B cell (primary cell): ENCODE results near the gene FHIT. TPM values are rescaled to one million over a fixed set of nuclear protein-coding genes. Genes with fewer than 3 reads are reported as not detected.

Experiments used
- ATAC-seq: fragments of 200-7000 bp; cut with Tn5 transposase; one replicate; pipeline ENCODE4 v1.10.0; 2021; ENCODE audit warnings: low read depth, mild to moderate bottlenecking, moderate number of reproducible peaks, moderate library complexity
- CTCF ChIA-PET: fragments of 350-600 bp; sonication (Branson Sonifier 250); formaldehyde crosslinking; loops from one replicate; lab custom pipeline; 2021; ENCODE audit warnings: antibody characterized with exemption, inconsistent platforms; lab: Charles Lee
- POLR2A ChIA-PET: fragments of 350-600 bp; sonication (Branson Sonifier 250); formaldehyde crosslinking; loops from one replicate; lab custom pipeline; 2021; ENCODE audit warnings: antibody characterized with exemption; lab: Charles Lee
- DNase-seq: peaks from one replicate; pipeline ENCODE4 v3.0.0; 2013
- H2AFZ ChIP-seq: 2 replicates; pipeline ENCODE4 v1.6.1; 2012; ENCODE audit warnings: mild to moderate bottlenecking, low read depth, low read length; ENCODE audit not compliant: insufficient read depth, poor library complexity, severe bottlenecking
- H3K27ac ChIP-seq, 2 donors: 1 replicate in 1 of 2; 2 replicates in 1 of 2; pipeline ENCODE4 v1.5.1; 2012 to 2013; ENCODE audit warnings: low read length in 2 of 2, mild to moderate bottlenecking in 2 of 2, moderate library complexity in 1 of 2
- H3K27me3 ChIP-seq, 4 experiments: fragments of 200-600 bp in 1 of 4; sonication (generic) in 1 of 4; replicated peaks in 1 of 4; 1 replicate in 2 of 4; 2 replicates in 2 of 4; pipeline versions ENCODE4 v1.6.1 to v1.7.0; 2013 to 2016; ENCODE audit warnings: low read length in 3 of 4, mild to moderate bottlenecking in 2 of 4, mixed read lengths in 1 of 4, moderate library complexity in 1 of 4; ENCODE audit not compliant: insufficient read depth in 4 of 4, control insufficient read depth in 3 of 4; ENCODE audit errors: control extremely low read depth in 1 of 4
- H3K36me3 ChIP-seq, 2 experiments: replicated peaks in 1 of 2; 1 replicate in 1 of 2; 2 replicates in 1 of 2; pipeline versions ENCODE4 v1.6.1 to v1.7.1; 2013; ENCODE audit warnings: low read length in 1 of 2; ENCODE audit not compliant: insufficient read depth in 2 of 2, control insufficient read depth in 1 of 2; ENCODE audit errors: control extremely low read depth in 1 of 2, extremely low read depth in 1 of 2
- H3K4me1 ChIP-seq, 2 donors: fragments of 200-600 bp in 1 of 2; sonication (generic) in 1 of 2; 1 replicate in 1 of 2; 2 replicates in 1 of 2; pipeline versions ENCODE4 v1.5.1 to v1.6.1; 2013 to 2017; ENCODE audit warnings: low read length in 2 of 2; ENCODE audit not compliant: control insufficient read depth in 2 of 2, insufficient read depth in 2 of 2
- H3K4me2 ChIP-seq: replicated peaks from 2 replicates; pipeline ENCODE3; 2012; ENCODE audit warnings: mild to moderate bottlenecking, low read depth, low read length; ENCODE audit not compliant: poor library complexity, severe bottlenecking
- H3K4me3 ChIP-seq, 5 experiments: fragments of 200-600 bp in 1 of 5; sonication (generic) in 1 of 5; 1 replicate in 3 of 5; 2 replicates in 2 of 5; pipeline versions ENCODE4 v1.5.1 to v1.7.0; 2011 to 2016; ENCODE audit warnings: low read length in 4 of 5, mild to moderate bottlenecking in 4 of 5, low read depth in 2 of 5, control low read depth in 1 of 5, moderate library complexity in 1 of 5; ENCODE audit not compliant: insufficient read depth in 1 of 5; ENCODE audit errors: control extremely low read depth in 1 of 5, extremely low read depth in 1 of 5
- H3K79me2 ChIP-seq: fragments of 200-600 bp; sonication (generic); one replicate; pipeline ENCODE4 v1.6.0; 2016; ENCODE audit warnings: low read length; ENCODE audit not compliant: control insufficient read depth, insufficient read depth
- H3K9ac ChIP-seq: fragments of 200-600 bp; sonication (generic); 2 replicates; pipeline ENCODE4 v1.6.1; 2017; ENCODE audit warnings: mild to moderate bottlenecking, low read length, moderate library complexity
- H3K9me3 ChIP-seq, 3 donors: one replicate each; pipeline versions ENCODE4 v1.6.1 to v1.7.1; 2013; ENCODE audit warnings: low read length in 2 of 3; ENCODE audit not compliant: control insufficient read depth in 2 of 3, insufficient read depth in 1 of 3; ENCODE audit errors: control extremely low read depth in 1 of 3
- H4K20me1 ChIP-seq: 2 replicates; pipeline ENCODE4 v1.6.0; 2012; ENCODE audit warnings: mild to moderate bottlenecking, low read length; ENCODE audit not compliant: insufficient read depth, control insufficient read depth, poor library complexity, severe bottlenecking
- H3K27ac Mint-ChIP-seq: one replicate; pipeline ENCODE4 v1.8.0; 2021; ENCODE audit warnings: mixed read lengths
- H3K27me3 Mint-ChIP-seq: one replicate; pipeline ENCODE4 v1.8.0; 2021; ENCODE audit warnings: mixed read lengths
- H3K4me1 Mint-ChIP-seq: one replicate; pipeline ENCODE4 v1.8.0; 2021; ENCODE audit warnings: mixed read lengths
- H3K4me3 Mint-ChIP-seq: one replicate; pipeline ENCODE4 v1.8.0; 2021; ENCODE audit warnings: mixed read lengths
- H3K9me3 Mint-ChIP-seq: one replicate; pipeline ENCODE4 v1.8.0; 2022; ENCODE audit warnings: mixed read lengths; ENCODE audit not compliant: insufficient read depth
- EZH2 ChIP-seq: IDR thresholded peaks from 2 replicates; pipeline ENCODE4 v1.6.1; 2012; ENCODE audit warnings: borderline replicate concordance, low read depth, mild to moderate bottlenecking, moderate library complexity, low read length; ENCODE audit not compliant: insufficient read depth, poor library complexity, severe bottlenecking
- WGBS: methylation state at CpG from one replicate; pipeline ENCODE4 v1.1.5; 2013; ENCODE audit warnings: missing lambda C conversion rate; ENCODE audit not compliant: insufficient coverage; 5-methylcytosine and 5-hydroxymethylcytosine counted together
- intact Hi-C: fragments of 100-400 bp; cut with micrococcal nuclease; formaldehyde crosslinking; loops from one replicate; pipeline ENCODE4 v1.10.0; 2022
- polyA plus RNA-seq: library from polyadenylated mRNA; depleted of rRNA; stranded (reverse); fragments of >200 nt; gene quantifications from 2 replicates; pipeline ENCODE4 v1.2.3, GENCODE V29; 2012
- total RNA-seq, 2 donors: library from RNA; stranded (reverse); fragments of 120-200 nt in 1 of 2; gene quantifications; 1 replicate in 1 of 2; 2 replicates in 1 of 2; pipeline versions ENCODE4 v1.2.3 to v1.2.4, GENCODE V29; 2013 to 2022
- TF ChIP-seq, protein P1 (sequence below): fragments of 200-600 bp; IDR thresholded peaks from one replicate; pipeline ENCODE4 v1.8.0; 2022; ENCODE audit warnings: antibody characterized with exemption, mild to moderate bottlenecking

Gene FHIT
- total and polyA plus RNA-seq, 2 donors (not counting 1 experiment from before 2014, with no cell fraction given) = 1.7 to 7.8 TPM

DNA sequence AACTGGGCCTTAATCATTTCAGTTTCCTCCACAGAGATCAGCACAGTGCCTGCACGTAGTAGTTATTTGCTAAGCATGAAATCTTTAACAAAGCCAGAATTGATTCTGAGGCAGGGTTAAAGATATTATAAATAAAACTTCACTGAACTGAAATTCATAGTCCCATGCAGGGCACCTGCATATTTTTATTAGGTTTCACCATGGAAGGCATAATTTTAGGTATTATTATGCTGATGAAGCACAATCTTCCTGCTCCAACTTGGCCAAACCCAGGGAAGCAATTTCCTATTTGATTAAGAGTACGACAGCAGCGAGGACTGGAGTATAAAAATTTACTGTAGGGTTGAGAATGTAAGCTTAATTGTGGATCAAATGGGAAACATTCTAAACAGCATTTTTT is 1131.0 kb downstream of the FHIT start:
- no peaks in the 10 kb centered on the region for H3K4me1 ChIP-seq
- no peaks in the 10 kb centered on the region for H3K4me1 Mint-ChIP-seq
- ChIA-PET CTCF (no interaction called here), POLR2A (no interaction called here)
- H3K27ac ChIP-seq = no peak overlapping the region
- no peak overlapping the region for H3K9ac ChIP-seq
- no peaks in the 10 kb centered on the region for H3K27me3 Mint-ChIP-seq
- H3K27ac Mint-ChIP-seq = no peak overlapping the region
- H3K9me3 Mint-ChIP-seq = no peaks in the 10 kb centered on the region
- no peaks in the 10 kb centered on the region for H3K79me2 ChIP-seq
- H3K4me3 ChIP-seq = no peak overlapping the region
- no CpG with 5 or more reads among the region's 3 CpGs for WGBS
- H3K36me3 ChIP-seq = no peaks in the 10 kb centered on the region
- ATAC-seq = no peak
- intact Hi-C loops = no loop called here
- DNase-seq = no peak
- H3K4me2 ChIP-seq = no peak overlapping the region
- H3K4me3 Mint-ChIP-seq = no peak overlapping the region
- H3K9me3 ChIP-seq = no peaks in the 10 kb centered on the region
- TF ChIP-seq, protein P1, sequence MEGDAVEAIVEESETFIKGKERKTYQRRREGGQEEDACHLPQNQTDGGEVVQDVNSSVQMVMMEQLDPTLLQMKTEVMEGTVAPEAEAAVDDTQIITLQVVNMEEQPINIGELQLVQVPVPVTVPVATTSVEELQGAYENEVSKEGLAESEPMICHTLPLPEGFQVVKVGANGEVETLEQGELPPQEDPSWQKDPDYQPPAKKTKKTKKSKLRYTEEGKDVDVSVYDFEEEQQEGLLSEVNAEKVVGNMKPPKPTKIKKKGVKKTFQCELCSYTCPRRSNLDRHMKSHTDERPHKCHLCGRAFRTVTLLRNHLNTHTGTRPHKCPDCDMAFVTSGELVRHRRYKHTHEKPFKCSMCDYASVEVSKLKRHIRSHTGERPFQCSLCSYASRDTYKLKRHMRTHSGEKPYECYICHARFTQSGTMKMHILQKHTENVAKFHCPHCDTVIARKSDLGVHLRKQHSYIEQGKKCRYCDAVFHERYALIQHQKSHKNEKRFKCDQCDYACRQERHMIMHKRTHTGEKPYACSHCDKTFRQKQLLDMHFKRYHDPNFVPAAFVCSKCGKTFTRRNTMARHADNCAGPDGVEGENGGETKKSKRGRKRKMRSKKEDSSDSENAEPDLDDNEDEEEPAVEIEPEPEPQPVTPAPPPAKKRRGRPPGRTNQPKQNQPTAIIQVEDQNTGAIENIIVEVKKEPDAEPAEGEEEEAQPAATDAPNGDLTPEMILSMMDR = no peak
- no peak for TF ChIP-seq EZH2
- no peak overlapping the region for H2AFZ ChIP-seq
- no peaks in the 10 kb centered on the region for H4K20me1 ChIP-seq
- H3K27me3 ChIP-seq = no peaks in the 10 kb centered on the region

DNA sequence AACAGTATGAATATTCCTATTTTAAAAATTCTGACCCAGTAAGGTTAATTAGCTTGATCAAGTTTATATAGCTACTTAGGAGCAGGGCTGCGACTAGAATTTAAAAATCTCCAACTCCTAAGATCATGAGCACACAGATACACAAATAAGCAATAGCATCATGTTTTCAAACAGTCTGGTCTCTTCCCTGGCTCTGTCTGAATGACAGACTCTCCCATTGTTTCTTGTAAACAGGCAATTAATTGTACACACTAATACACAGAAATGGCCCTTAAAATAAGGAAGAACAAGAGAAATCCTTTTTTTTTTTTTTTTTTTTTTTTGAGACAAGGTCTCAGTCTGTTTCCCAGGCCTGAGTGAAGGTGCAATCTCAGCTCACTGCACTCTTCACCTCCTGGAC is 1137.1 kb downstream of the FHIT start:
- no peaks in the 10 kb centered on the region for H3K36me3 ChIP-seq
- H4K20me1 ChIP-seq = no peaks in the 10 kb centered on the region
- no peak overlapping the region for H3K27ac ChIP-seq
- H3K4me1 ChIP-seq = no peaks in the 10 kb centered on the region
- no peaks in the 10 kb centered on the region for H3K9me3 ChIP-seq
- H2AFZ ChIP-seq = no peak overlapping the region
- no peaks in the 10 kb centered on the region for H3K9me3 Mint-ChIP-seq
- ChIA-PET POLR2A (no interaction called here), CTCF (no interaction called here)
- no peak overlapping the region for H3K4me2 ChIP-seq
- no peak overlapping the region for H3K4me3 Mint-ChIP-seq
- H3K27me3 Mint-ChIP-seq = no peaks in the 10 kb centered on the region
- H3K27me3 ChIP-seq = no peaks in the 10 kb centered on the region
- ATAC-seq = no peak
- no peaks in the 10 kb centered on the region for H3K79me2 ChIP-seq
- H3K4me1 Mint-ChIP-seq = no peaks in the 10 kb centered on the region
- TF ChIP-seq, protein P1 = no peak
- TF ChIP-seq EZH2 = no peak
- no peak overlapping the region for H3K4me3 ChIP-seq
- intact Hi-C loops = no loop called here
- no peak for DNase-seq
- 100% methylated on average over 1 of the region's 1 CpG for WGBS
- H3K27ac Mint-ChIP-seq = no peak overlapping the region
- no peak overlapping the region for H3K9ac ChIP-seq
